Measurements from ENCODE around the gene MOK.

Gene MOK

GRCh38 chr14:102235275-102235897 is 69.6 kb downstream of the MOK start:
- Histone ChIP-seq H3K9me3 (ENCODE audit: insufficient read depth, low read depth, low read length) (peaks cover 1% of the 10 kb centered on the region), H4K12ac (ENCODE audit: low read depth, low read length) (no peak overlapping the region), H3K4me2 (ENCODE audit: low read length) (no peak overlapping the region), H3K79me1 (ENCODE audit: low read length) (no peaks in the 10 kb centered on the region), H4K8ac (ENCODE audit: low read depth, low read length) (no peak overlapping the region), H3K14ac (ENCODE audit: low read length) (no peak overlapping the region), H3K18ac (ENCODE audit: low read length) (no peak overlapping the region), H3K4ac (ENCODE audit: low read depth, low read length) (no peak overlapping the region), H3K23ac (ENCODE audit: low read length) (no peak overlapping the region), H2BK12ac (ENCODE audit: low read length) (no peak overlapping the region), H2BK120ac (ENCODE audit: insufficient read depth, low read length, poor library complexity) (no peak overlapping the region), H3K79me2 (ENCODE audit: control insufficient read depth, insufficient read depth, low read length, poor library complexity) (no peaks in the 10 kb centered on the region), H4K91ac (ENCODE audit: low read depth, low read length) (no peak overlapping the region), H3K27me3 (ENCODE audit: insufficient read depth, low read length) (no peaks in the 10 kb centered on the region), H3K4me1 (ENCODE audit: control insufficient read depth in 1 of 2, insufficient read depth in 2 of 2, low read length in 2 of 2) (no peaks in the 10 kb centered on the region), H2BK5ac (ENCODE audit: low read depth, low read length, poor library complexity) (no peak overlapping the region), H2AK5ac (ENCODE audit: low read length) (no peak overlapping the region), H3K36me3 (ENCODE audit: control insufficient read depth in 1 of 2, insufficient read depth in 2 of 2, low read length in 2 of 2) (no peaks in the 10 kb centered on the region), H2AFZ (ENCODE audit: insufficient read depth, low read length, poor library complexity) (no peak overlapping the region), H3K4me3 (ENCODE audit: low read depth, low read length) (no peak overlapping the region), H3K27ac (ENCODE audit: low read depth, low read length) (no peak overlapping the region), H3K9ac (ENCODE audit: low read length) (no peak overlapping the region)
- DNase-seq = peak; percentile 79 to 85
- WGBS (ENCODE audit: extremely low coverage, insufficient coverage, insufficient read length) = no CpG with 5 or more reads among the region's 19 CpGs

- H2BK5ac ChIP-seq (ENCODE audit: low read depth, low read length, poor library complexity) = no peak overlapping the region
- no CpG with 5 or more reads among the region's 34 CpGs for whole genome bisulfite sequencing (ENCODE audit: extremely low coverage, insufficient coverage, insufficient read length)
Observed at GRCh38 chr14:102234331-102235264, 70.4 kb downstream of the MOK start.

GRCh38 chr14:102233081-102233480 is 71.9 kb downstream of the MOK start:
- Histone ChIP-seq H3K23ac (ENCODE audit: low read length) (no peak overlapping the region), H3K4ac (ENCODE audit: low read depth, low read length) (no peak overlapping the region), H3K79me2 (ENCODE audit: control insufficient read depth, insufficient read depth, low read length, poor library complexity) (no peaks in the 10 kb centered on the region), H3K4me1 (ENCODE audit: control insufficient read depth in 1 of 2, insufficient read depth in 2 of 2, low read length in 2 of 2) (no peaks in the 10 kb centered on the region), H3K4me3 (ENCODE audit: low read depth, low read length) (no peak overlapping the region), H3K27ac (ENCODE audit: low read depth, low read length) (no peak overlapping the region), H3K18ac (ENCODE audit: low read length) (no peak overlapping the region), H2BK120ac (ENCODE audit: insufficient read depth, low read length, poor library complexity) (no peak overlapping the region), H2BK5ac (ENCODE audit: low read depth, low read length, poor library complexity) (no peak overlapping the region), H3K79me1 (ENCODE audit: low read length) (no peaks in the 10 kb centered on the region), H4K91ac (ENCODE audit: low read depth, low read length) (no peak overlapping the region), H3K4me2 (ENCODE audit: low read length) (no peak overlapping the region), H2AK5ac (ENCODE audit: low read length) (no peak overlapping the region), H2BK12ac (ENCODE audit: low read length) (no peak overlapping the region), H3K14ac (ENCODE audit: low read length) (no peak overlapping the region), H3K36me3 (ENCODE audit: control insufficient read depth in 1 of 2, insufficient read depth in 2 of 2, low read length in 2 of 2) (no peaks in the 10 kb centered on the region), H3K27me3 (ENCODE audit: insufficient read depth, low read length) (no peaks in the 10 kb centered on the region), H4K12ac (ENCODE audit: low read depth, low read length) (no peak overlapping the region), H3K9me3 (ENCODE audit: insufficient read depth, low read depth, low read length) (peaks cover 1% of the 10 kb centered on the region), H3K9ac (ENCODE audit: low read length) (no peak overlapping the region), H4K8ac (ENCODE audit: low read depth, low read length) (no peak overlapping the region), H2AFZ (ENCODE audit: insufficient read depth, low read length, poor library complexity) (no peak overlapping the region)
- no peak for DNase-seq
- WGBS (ENCODE audit: extremely low coverage, insufficient coverage, insufficient read length) = no CpG with 5 or more reads among the region's 6 CpGs

More at GRCh38 chr14:102234331-102235264, 70.4 kb downstream of the MOK start:
- no peaks in the 10 kb centered on the region for H3K4me1 ChIP-seq (ENCODE audit: control insufficient read depth in 1 of 2, insufficient read depth in 2 of 2, low read length in 2 of 2)
- H3K27me3 ChIP-seq (ENCODE audit: insufficient read depth, low read length) = no peaks in the 10 kb centered on the region
- H3K36me3 ChIP-seq (ENCODE audit: control insufficient read depth in 1 of 2, insufficient read depth in 2 of 2, low read length in 2 of 2) = no peaks in the 10 kb centered on the region
- no peak overlapping the region for H3K18ac ChIP-seq (ENCODE audit: low read length)
- H3K14ac ChIP-seq (ENCODE audit: low read length) = no peak overlapping the region
- H3K27ac ChIP-seq (ENCODE audit: low read depth, low read length) = no peak overlapping the region
- no peak overlapping the region for H3K4me3 ChIP-seq (ENCODE audit: low read depth, low read length)
- no peak overlapping the region for H4K91ac ChIP-seq (ENCODE audit: low read depth, low read length)
- H2BK12ac ChIP-seq (ENCODE audit: low read length) = no peak overlapping the region
- no peak overlapping the region for H2AFZ ChIP-seq (ENCODE audit: insufficient read depth, low read length, poor library complexity)
- no peak overlapping the region for H4K8ac ChIP-seq (ENCODE audit: low read depth, low read length)
- no peak overlapping the region for H2AK5ac ChIP-seq (ENCODE audit: low read length)
- H3K4ac ChIP-seq (ENCODE audit: low read depth, low read length) = no peak overlapping the region
- no peaks in the 10 kb centered on the region for H3K79me1 ChIP-seq (ENCODE audit: low read length)
- H3K4me2 ChIP-seq (ENCODE audit: low read length) = no peak overlapping the region
- no peak overlapping the region for H4K12ac ChIP-seq (ENCODE audit: low read depth, low read length)
- no peak overlapping the region for H3K9ac ChIP-seq (ENCODE audit: low read length)
- H3K9me3 ChIP-seq (ENCODE audit: insufficient read depth, low read depth, low read length) = peaks cover 1% of the 10 kb centered on the region
- no peak overlapping the region for H2BK120ac ChIP-seq (ENCODE audit: insufficient read depth, low read length, poor library complexity)
- H3K23ac ChIP-seq (ENCODE audit: low read length) = no peak overlapping the region
- no peaks in the 10 kb centered on the region for H3K79me2 ChIP-seq (ENCODE audit: control insufficient read depth, insufficient read depth, low read length, poor library complexity)
- DNase-seq = no peak

- H2AK5ac ChIP-seq (ENCODE audit: low read length) = no peak overlapping the region
- no peak overlapping the region for H2AFZ ChIP-seq (ENCODE audit: insufficient read depth, low read length, poor library complexity)
- H3K9ac ChIP-seq (ENCODE audit: low read length) = no peak overlapping the region
- no peak overlapping the region for H4K8ac ChIP-seq (ENCODE audit: low read depth, low read length)
- H2BK120ac ChIP-seq (ENCODE audit: insufficient read depth, low read length, poor library complexity) = no peak overlapping the region
- H2BK5ac ChIP-seq (ENCODE audit: low read depth, low read length, poor library complexity) = no peak overlapping the region
- H4K91ac ChIP-seq (ENCODE audit: low read depth, low read length) = no peak overlapping the region
- H4K12ac ChIP-seq (ENCODE audit: low read depth, low read length) = no peak overlapping the region
- H3K4me3 ChIP-seq (ENCODE audit: low read depth, low read length) = no peak overlapping the region
- no peak overlapping the region for H3K4ac ChIP-seq (ENCODE audit: low read depth, low read length)
- no peaks in the 10 kb centered on the region for H3K36me3 ChIP-seq (ENCODE audit: control insufficient read depth in 1 of 2, insufficient read depth in 2 of 2, low read length in 2 of 2)
- no peak overlapping the region for H3K18ac ChIP-seq (ENCODE audit: low read length)
- H3K79me1 ChIP-seq (ENCODE audit: low read length) = no peaks in the 10 kb centered on the region
- H3K14ac ChIP-seq (ENCODE audit: low read length) = no peak overlapping the region
- H3K27me3 ChIP-seq (ENCODE audit: insufficient read depth, low read length) = no peaks in the 10 kb centered on the region
- no peak overlapping the region for H3K4me2 ChIP-seq (ENCODE audit: low read length)
- H3K4me1 ChIP-seq (ENCODE audit: control insufficient read depth in 1 of 2, insufficient read depth in 2 of 2, low read length in 2 of 2) = no peaks in the 10 kb centered on the region
- no CpG with 5 or more reads among the region's 9 CpGs for WGBS (ENCODE audit: extremely low coverage, insufficient coverage, insufficient read length)
- no peak for DNase-seq
- H3K27ac ChIP-seq (ENCODE audit: low read depth, low read length) = no peak overlapping the region
- peaks cover 1% of the 10 kb centered on the region for H3K9me3 ChIP-seq (ENCODE audit: insufficient read depth, low read depth, low read length)
- no peak overlapping the region for H2BK12ac ChIP-seq (ENCODE audit: low read length)
- H3K79me2 ChIP-seq (ENCODE audit: control insufficient read depth, insufficient read depth, low read length, poor library complexity) = no peaks in the 10 kb centered on the region
- no peak overlapping the region for H3K23ac ChIP-seq (ENCODE audit: low read length)
Observed at GRCh38 chr14:102232348-102232625, 72.7 kb downstream of the MOK start.

Measured in trophoblast cell (in vitro differentiated cells and primary cell).